GM18909 (cell line): ENCODE results near the gene COG4.
"Not testable (repeated sequence)": the region's sequence is repeated elsewhere in the genome, so short reads cannot be mapped to it uniquely, and the experiment has no call there.

Experiments
- ATAC-seq: cut with Tn5 transposase; IDR thresholded peaks from one replicate; pipeline ENCODE4 v1.9.1; 2021; ENCODE audit warnings: mild to moderate bottlenecking; ENCODE audit not compliant: unreplicated experiment, poor library complexity

The COG4 gene

DNA sequence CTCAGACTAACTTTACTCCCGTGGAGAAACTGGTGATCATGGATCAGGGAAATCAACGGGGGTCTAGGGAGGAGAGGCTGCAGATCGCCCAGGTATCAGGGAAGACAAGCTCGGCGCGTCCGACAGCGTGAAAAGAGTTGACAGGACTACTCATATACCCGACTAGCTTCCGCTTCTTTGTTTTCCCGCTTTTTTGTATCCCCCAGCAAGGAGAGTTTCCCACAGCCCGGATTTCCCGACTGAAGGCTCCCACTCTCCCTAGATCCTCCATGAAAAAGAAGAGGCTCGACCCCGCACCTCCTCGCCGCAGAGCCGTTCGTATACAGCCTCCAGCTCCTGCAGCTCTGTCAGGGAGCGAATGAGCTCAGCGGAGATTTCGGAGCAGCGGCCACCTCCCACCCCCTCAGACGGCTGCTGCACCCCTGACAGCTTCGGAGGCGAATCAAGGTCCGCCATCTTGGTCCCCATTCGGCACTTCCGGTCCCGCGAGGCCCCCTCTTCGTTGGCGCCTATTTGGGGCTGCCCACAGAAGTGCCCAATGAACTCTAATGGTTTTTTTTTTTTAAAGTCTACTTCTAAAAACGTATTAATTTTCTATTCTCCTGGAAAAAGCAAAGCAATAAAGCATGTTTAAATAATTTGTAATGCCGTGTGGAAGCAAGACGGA, at the start of gene COG4:
TSS of gene COG4 (minus strand) at position 479 of the 667 bp plus-strand sequence. CDS start at position 468, 11 bp downstream.
- peak; percentile 76 for ATAC-seq

DNA sequence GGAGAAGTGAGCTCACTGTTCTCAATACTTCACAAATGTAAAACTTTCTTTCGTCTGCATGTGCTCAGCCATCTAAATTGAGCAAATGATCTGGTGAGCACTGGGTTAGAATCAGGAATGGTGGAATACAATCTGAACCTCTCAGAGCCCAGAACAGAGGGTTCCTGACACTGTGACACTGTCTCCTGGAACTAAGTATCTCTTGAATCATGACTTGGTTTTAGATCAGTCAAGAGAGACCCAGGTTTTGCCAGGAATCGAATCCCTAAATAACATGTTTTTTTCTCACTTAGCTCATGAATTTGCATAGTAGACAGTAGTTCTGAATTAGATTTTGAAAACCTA, 49.5 kb upstream of the COG4 start:
- no peak for ATAC-seq

DNA sequence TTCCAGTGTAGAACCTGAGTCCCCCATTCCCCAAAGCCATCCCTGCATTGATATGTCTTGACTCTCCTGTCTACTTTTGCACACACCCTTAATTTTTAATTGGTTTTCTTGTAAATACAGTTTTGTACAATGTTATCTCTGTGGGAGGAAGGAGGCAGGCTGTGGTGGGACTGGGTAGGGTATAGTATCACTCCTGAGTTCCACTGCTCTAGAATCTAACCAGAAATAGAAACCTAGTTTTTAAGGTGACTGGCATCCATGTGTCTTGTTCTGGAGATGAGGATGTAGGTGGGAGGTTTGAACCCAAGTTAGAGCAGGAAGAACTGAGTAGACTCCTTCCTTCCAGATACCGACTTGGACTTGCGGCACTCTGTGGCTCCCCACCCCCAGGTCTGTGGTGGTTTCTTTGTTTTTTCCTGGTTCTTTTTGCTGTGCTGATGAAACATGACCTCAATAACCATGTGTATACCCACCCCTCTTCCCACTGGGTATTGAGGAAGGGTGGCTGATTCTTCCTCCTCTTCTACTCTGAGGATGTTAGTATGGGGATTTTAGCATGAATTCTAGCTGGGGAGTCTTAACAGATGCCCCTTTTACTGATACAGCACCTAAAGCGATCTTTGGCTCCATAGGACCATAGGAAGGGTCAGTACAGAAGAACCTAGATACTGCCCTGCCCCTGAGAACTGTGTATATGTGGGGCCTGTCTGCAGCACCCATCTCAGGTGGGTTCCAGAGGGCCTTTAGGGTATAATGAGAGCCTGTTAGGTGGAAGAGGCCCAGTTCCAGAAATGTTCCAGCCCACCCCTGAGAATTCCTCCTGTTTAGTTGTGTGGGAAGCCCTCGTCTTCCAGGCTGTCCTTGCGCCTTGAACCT, 48.9 kb upstream of the COG4 start:
- no peak for ATAC-seq

DNA sequence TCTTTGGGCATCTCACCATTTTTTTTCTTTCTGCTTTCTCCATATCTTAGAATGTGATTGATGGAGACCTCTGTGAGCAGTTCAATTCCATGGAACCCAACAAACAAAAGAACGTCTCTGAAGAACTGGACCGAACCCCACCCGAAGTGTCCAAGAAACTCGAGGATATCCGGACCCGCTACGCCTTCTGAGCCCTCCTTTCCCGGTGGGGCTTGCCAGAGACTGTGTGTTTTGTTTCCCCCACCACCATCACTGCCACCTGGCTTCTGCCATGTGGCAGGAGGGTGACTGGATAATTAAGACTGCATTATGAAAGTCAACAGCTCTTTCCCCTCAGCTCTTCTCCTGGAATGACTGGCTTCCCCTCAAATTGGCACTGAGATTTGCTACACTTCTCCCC, 48.3 kb upstream of the COG4 start:
- ATAC-seq, result no peak

DNA sequence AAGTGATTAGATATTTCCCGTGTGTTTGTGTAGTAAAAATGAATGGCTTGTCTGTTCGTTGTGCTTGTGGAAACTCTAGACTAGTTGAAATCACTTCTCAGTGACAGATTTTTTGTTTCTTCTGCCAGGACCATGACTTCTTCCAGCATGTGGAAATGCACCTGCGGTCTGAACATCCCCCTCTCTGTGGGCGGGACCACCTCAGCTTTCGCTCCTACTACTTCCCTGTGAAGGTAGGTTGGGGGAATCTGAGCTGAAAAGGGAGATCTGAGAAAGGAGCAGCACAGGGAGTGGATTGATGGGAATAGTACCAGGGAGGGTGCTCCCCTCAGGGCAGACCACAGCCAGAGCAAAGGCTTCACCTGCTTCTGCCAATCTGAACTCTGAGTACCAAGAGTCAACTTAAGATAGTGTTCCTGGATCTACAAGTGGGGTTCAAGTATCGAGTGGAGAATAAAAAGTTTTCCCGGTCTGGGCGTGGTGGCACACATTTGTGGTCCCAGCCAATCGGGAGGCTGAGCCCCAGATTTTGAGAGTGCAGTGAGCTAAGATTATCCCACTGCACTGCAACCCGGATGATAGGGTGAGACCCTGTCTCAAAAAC, 47.7 kb upstream of the COG4 start:
- no peak for ATAC-seq

DNA sequence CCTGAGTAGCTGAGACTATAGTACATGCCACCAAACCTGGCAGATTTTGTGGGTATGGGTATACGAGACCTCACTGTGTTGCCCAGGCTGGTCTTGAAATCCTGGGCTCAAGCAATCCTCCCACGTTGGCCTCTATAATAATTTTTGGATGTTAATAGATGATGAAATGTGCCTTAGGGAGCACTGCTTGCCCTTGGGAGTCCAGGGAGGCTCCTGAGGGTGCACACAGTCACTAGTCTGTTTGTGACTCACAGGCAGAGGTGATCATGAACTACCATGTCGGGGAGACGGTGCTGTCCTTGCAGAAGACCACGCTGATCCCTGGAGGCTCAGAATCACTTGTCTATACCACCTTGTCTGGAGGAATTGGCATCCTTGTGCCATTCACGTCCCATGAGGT, 46.4 kb upstream of the COG4 start:
- ATAC-seq, result no peak

DNA sequence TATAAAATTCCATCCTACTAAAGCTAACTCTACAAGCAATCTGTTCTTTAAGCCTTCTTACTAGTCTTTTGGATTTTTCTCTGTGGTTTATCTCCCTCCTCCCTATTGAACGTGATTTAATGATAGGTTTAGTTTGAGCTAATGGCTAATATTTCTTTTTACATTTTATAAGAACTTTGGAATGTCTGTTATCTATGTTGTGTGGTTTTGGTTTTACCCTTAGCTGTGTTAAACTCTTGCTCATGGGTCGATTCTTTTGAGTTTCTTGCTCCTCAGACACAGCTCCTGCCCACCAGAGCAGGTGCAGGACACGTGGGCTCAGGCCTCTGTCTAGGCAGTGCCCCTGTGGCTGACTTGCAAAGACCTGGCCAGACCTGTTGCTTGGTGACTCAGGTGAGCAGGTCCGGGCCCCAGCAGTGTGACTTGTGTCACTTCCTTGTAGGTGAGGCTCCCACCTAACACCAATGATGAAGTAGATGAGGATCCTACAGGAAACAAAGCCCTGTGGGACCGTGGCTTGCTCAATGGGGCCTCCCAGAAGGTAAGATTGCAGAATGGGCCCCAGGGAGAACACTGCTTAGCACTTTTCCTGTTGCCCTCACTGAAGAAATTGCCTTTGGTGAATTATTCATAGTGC, 45.4 kb upstream of the COG4 start:
- no peak for ATAC-seq

DNA sequence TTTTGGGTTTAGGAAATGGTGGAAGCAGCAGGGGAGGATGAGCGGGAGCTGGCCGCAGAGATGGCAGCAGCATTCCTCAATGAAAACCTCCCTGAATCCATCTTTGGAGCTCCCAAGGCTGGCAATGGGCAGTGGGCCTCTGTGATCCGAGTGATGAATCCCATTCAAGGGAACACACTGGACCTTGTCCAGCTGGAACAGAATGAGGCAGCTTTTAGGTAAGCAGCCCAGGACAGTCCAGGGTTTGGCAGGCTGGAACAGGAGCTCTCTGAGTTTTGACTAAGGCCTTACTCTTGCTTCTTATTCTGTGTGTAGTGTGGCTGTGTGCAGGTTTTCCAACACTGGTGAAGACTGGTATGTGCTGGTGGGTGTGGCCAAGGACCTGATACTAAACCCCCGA, 41.7 kb upstream of the COG4 start:
- no peak for ATAC-seq

DNA sequence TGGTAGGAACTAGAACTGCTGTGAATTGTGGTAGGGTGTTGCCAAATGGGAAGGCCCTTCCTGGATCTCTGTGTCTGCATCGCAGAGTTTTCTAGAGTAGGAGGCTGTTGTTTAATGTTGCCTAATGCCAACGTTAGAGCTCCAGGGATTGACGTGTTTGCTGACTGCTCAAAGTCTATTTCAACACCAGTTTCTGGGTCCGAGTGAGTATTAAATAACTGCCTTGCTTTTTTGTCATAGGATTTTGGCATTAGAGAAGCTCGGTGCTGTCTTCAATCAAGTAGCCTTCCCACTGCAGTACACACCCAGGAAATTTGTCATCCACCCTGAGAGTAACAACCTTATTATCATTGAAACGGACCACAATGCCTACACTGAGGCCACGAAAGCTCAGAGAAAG, 40.3 kb upstream of the COG4 start:
- no peak for ATAC-seq

DNA sequence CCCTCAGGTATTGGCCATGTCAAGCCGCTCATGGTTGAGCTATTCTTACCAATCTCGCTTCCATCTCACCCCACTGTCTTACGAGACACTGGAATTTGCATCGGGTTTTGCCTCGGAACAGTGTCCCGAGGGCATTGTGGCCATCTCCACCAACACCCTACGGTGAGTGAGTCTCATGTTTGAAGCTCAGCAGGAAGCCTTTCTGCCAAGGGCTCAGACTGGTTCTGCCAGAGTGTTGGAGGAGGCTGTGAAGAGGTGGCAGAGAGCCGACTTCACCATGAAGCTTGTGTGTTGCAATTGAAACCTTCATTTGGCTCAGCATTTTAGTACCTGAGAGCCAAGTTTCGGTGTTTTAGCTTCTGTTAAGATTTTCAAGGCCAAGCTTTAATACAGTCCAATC, 38.3 kb upstream of the COG4 start:
- no peak for ATAC-seq

DNA sequence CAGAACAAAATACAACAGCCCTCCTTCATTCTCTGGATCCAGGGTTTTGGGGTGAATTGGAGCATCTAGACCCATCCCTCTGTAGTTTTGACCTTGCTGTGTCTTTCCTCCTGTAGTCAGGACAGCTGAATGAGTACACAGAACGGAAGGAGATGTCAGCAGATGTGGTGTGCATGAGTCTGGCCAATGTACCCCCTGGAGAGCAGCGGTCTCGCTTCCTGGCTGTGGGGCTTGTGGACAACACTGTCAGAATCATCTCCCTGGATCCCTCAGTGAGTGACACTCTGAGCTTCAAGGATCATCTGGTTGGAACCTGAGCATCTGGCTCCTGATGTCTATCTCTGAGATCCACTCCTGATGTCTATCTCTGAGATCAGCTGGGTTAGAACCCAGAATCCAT, 32.7 kb upstream of the COG4 start:
- ATAC-seq, result no peak

DNA sequence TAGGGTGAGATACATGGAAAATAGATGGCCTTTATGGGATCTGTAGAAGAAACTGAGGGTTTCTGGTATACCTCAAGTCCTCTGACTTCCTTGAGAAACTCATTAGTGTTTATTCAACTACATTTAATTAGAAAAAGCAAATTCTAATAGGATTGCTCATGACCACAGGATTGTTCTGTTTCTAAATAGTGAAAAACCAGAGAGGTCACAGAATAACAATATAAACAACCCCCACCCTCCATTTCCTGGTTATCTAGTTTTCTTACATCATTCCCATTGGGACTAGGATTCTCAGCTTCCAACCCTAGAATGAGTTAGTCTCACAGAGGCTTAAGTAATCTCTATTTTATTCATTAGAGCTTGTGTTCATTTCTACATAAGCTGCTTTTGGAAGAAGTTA, 30.3 kb upstream of the COG4 start:
- ATAC-seq, result no peak

DNA sequence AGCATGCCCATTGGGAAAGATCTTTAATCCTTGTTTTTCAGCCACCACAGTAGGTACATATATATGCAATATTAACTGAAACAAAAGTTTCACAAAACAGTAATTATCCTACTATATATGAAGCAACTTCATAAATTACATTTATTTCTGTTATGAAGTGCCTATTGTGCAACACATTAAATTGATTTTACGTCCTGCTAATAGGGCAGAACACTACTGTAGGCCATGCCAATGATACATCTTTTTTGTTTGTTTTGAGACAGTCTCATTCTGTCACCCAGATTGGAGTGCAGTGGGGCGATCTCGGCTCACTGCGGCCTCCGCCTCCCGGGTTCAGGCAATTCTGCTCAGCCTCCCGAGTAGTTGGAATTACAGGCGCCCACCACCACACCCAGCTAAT, 29.3 kb upstream of the COG4 start:
- no peak for ATAC-seq

DNA sequence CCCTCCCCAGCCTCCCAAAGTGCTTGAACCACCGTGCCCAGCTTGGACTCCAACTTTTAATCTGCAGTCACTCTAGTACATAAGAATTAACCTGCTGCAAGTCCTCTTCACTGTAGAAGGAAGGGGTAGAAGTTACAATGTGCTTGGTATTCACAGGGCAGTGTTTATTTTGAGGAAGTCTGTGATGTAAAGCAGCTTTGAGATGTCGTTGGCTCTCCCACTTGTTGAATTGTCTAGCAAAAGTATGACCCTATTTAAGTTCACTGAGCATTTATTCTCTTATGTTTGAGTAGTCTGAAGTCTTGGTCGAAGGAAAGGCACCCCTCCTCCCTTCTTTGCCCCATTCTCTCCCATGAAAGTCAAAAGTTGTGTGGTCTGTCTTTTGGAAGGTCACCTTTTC, 28.4 kb upstream of the COG4 start:
- no peak for ATAC-seq

DNA sequence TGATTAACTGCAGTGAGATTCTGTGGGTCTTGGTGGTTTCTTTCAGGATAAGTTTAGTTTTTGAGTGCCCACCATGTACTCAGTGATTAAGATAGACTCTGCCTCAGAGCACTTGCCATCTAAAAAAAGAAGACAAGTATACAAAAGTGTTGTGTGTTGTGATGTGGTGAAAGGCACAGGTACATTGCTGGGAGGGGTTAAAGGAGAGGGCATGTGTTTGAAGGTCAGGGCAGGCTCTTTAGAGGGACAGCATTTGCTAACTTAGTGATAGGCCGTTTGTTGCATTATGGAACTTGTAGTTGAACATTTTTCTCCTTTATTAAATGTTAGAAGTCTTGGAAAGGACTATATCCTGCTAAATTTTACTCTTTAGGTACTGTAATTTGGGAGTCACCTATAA, 26.7 kb upstream of the COG4 start:
- ATAC-seq, result no peak

DNA sequence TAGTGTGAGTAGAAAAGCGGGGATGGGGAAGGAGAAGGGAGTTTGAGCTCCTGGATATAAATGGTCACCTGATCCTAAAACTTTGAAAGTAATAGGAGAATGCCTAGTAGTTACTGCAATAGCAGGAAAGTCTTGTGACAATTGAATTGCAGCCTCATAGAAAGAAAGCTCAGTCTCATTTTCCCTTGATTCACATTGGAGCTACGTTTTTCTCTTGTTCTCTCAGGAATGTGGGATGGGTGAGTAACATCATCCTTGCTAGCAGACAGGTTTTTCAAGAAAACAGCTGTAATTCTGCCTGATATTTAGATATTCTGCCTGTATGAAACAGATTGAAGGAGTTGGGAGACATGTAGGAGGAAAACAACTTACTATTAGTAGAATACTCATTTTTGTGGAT, 25.6 kb upstream of the COG4 start:
- no peak for ATAC-seq

DNA sequence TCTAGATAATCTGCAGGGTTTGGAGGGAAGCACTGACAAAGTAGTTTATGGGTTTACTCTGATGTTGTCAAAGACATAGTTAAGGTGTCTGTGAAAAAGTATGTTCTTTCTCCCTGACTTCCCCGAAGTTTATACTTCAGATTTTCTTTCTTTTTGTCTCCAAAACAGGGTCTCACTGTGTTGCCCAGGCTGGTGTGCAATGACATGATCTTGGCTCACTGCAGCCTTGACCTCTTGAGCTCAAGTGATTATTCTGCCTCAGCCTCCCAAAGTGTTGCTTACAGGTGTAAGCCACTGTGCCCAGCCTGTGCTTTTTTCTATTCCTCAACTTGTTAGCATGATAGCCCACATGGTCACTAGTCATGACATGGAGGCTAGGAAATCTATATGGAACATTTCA, 21.2 kb upstream of the COG4 start:
- ATAC-seq, result no peak

DNA sequence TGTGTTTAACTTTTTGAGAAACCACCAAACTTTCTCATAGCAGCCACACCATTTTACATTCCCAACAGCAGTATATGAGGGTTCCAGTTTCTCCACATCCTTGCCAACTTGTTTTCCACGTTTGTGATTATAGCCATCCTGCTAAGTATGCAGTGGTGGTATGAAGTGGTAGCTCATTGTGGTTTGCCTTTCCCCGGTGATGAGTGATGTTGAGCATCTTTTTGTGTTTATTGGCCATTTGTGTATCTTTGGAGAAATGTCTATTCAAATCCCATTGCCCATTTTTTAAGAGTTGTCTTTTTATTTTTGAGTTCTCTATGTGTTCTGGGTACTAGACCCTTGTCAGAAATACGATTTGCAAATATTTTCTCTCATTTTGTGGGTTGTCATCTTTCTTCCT, 17.6 kb upstream of the COG4 start:
- ATAC-seq, result no peak

DNA sequence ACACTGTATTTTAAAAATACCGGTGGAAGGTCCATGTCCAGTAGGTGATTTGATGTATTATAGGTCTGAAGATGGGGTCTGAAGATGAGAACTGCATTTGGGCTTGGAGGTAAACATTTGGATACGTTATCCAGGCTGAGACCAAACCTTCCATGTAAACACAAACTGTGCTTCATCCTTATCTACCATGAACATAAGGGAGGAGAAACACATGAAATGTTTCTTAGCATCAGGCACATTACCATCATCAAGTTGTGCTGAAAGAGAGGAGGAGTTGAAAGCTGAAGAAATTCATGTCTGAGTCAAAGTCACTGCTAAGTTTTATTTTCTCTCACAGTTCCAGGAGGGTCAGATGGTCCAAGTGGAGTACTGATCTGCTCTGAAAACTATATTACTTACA, 11.6 kb upstream of the COG4 start:
- ATAC-seq, result no peak

DNA sequence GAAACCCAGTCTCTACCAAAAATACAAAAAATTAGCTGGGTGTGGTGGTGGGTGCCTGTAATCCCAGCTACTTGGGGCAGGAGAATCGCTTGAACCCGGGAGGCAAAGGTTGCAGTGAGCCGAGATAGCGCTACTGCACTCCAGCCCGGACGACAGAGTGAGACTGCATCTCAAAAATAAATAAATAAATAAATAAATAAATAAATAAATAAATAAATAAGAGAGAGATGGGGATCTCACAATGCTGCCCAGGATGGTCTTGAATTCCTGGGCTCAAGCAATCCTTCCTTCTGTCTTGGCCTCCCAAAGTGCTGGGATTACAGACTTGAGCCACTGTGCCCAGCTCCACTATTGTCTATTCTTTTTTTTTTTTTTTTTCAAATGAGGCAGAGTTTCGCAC, 6.6 kb upstream of the COG4 start:
- ATAC-seq, result not testable (repeated sequence)
